ENCODE measurements around the gene ZNF592. TPM values are rescaled to one million over a fixed set of nuclear protein-coding genes. Genes with fewer than 3 reads are reported as not detected.

ZNF592 gene
- total RNA-seq, 2 donors from 2014 or later = 9.7 to 18.4 TPM

DNA sequence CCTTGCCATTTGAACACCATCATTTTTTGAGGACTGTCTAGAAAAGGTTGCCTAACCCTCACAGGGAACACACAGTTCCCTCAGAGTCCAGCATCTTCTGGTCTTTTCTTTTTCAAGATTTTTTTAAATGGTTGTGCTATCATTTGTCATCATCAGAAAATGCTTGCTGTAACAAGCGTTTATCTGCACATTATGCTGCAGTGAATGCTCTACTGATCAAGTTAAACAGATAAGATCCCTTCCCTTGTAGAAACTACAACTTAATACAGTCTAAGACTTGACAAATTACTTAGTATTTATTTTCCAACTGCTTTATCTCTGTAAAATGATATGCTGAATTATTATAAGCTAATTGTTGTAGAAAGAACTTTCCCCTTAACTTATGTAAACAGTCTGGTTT, 56.8 kb downstream of the ZNF592 start:
- Histone ChIP-seq H3K9me3 (no peaks in the 10 kb centered on the region), H3K27me3 (no peaks in the 10 kb centered on the region), H3K36me3 (peaks cover 41% of the 10 kb centered on the region), H3K4me3 (no peak overlapping the region), H3K27ac (no peak overlapping the region), H3K4me1 (peaks cover 0 to 4% of the 10 kb centered on the region in 2 donors)
- TF ChIP-seq, protein P1, sequence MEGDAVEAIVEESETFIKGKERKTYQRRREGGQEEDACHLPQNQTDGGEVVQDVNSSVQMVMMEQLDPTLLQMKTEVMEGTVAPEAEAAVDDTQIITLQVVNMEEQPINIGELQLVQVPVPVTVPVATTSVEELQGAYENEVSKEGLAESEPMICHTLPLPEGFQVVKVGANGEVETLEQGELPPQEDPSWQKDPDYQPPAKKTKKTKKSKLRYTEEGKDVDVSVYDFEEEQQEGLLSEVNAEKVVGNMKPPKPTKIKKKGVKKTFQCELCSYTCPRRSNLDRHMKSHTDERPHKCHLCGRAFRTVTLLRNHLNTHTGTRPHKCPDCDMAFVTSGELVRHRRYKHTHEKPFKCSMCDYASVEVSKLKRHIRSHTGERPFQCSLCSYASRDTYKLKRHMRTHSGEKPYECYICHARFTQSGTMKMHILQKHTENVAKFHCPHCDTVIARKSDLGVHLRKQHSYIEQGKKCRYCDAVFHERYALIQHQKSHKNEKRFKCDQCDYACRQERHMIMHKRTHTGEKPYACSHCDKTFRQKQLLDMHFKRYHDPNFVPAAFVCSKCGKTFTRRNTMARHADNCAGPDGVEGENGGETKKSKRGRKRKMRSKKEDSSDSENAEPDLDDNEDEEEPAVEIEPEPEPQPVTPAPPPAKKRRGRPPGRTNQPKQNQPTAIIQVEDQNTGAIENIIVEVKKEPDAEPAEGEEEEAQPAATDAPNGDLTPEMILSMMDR (IDR thresholded peaks at IDR 0.05) = no peak
- DNase-seq (ENCODE audit: low spot score) = no peak

DNA sequence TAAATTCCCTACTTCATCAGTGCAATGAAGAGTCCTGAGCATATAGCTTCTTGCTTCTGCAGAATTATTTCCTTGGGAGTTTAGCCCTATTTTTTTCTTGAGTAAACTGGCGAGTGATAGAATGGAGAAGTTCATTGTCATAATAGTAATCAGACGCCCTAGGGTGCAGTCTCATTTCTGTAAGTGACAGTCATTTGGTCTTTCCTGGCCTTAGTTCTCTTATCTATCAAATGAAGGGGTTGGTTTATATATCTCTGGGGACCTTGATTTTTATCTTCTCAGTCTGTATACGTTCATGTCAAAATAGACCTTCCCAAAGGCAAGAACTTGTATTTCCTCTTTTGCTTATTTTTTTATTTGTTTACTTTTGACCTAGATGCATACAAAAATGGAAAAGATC, 58.8 kb downstream of the ZNF592 start:
- TF ChIP-seq, protein P1 (IDR thresholded peaks at IDR 0.05) = no peak
- Histone ChIP-seq H3K9me3 (no peaks in the 10 kb centered on the region), H3K36me3 (peaks cover 21% of the 10 kb centered on the region), H3K27me3 (no peaks in the 10 kb centered on the region), H3K4me1 (peaks cover 0 to 4% of the 10 kb centered on the region in 2 donors), H3K27ac (no peak overlapping the region), H3K4me3 (no peak overlapping the region)
- no peak for DNase-seq (ENCODE audit: low spot score)

DNA sequence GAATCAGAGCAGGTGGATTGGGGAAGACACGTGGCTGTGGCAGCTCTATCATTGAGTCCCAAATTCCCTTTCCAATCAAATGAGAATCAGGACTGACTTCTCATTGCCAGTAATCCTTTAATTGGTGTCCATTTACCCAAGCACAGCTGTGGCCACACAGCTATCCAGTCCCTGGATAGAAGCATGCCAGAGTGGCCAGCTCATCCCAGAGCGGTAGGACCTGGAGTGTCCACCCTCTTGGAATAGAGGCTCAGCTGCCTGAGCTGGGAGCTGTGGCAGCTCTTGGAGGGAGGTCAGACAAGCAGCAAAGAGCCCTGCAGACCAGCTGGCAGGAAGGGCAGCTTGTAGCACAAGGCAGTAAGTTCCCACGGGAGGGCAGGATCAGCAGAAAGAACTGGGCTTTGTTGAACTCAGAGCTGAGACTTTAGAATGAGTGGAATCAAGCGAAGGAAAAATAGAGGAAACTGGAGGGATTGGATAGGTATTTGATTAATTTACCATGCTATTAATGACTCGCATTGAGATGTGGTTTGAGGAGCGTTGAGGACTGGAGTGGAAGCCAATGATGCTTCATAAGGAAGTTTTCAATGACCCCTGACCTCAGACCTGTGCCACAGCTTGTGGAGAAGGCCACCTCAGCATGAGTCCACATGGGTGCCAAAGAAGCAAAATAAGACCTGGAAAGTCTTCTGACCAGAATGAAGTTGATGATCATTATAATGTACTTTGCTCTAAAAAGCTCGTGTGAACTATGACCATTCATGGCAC, 61.9 kb downstream of the ZNF592 start:
- peak overlapping the region in 1 of 2 donors; percentile 36 for H3K27ac ChIP-seq
- H3K36me3 ChIP-seq = no peaks in the 10 kb centered on the region
- H3K9me3 ChIP-seq = no peaks in the 10 kb centered on the region
- peak; percentile 55 for DNase-seq (ENCODE audit: low spot score)
- peaks cover 0 to 4% of the 10 kb centered on the region in 2 donors for H3K4me1 ChIP-seq
- TF ChIP-seq, protein P1 (IDR thresholded peaks at IDR 0.05) = no peak
- H3K27me3 ChIP-seq = no peaks in the 10 kb centered on the region
- H3K4me3 ChIP-seq = no peak overlapping the region

DNA sequence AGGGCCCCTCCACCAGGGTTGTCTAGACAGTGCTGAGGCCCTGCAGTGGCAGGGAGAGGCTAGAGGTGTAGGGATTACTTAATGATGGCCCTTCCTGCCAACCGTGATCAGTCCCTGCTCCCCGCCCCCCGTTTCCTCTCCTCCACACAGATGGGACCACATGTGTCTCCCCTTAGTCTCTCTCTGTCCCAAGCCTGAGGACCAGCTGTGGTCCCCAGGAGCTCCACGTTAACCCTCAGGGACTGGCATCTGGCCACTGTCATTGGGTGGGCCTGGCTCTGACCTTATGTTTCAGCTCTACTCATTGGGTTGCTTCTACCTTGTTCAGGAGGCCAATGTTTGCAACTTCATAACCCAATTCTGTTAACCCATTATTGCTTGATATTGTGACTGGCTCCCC, 62.8 kb downstream of the ZNF592 start:
- Histone ChIP-seq H3K36me3 (no peaks in the 10 kb centered on the region), H3K4me3 (no peak overlapping the region), H3K9me3 (no peaks in the 10 kb centered on the region), H3K4me1 (peaks cover 0 to 4% of the 10 kb centered on the region in 2 donors), H3K27ac (no peak overlapping the region), H3K27me3 (no peaks in the 10 kb centered on the region)
- peak; percentile 34 for DNase-seq (ENCODE audit: low spot score)
- TF ChIP-seq, protein P1 (IDR thresholded peaks at IDR 0.05) = no peak

DNA sequence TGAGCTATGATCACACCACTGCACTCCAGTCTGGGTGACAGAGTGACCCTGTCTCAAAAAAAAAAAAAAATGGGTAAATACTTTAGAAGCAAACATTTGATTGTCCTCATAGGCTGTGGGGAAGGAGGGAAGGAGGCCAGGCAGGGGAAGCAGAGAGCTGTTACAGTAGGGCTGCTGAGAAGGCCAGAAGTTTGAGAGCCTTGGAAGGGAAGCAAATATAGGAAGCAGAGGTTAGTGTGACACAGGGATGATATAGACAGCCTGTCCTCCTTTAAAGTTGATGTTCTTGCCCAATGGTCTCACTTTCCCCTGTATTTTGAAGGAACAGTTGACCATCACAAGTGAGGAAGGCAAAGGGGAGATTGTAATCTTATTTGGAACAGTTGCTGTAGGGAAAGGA, 63.4 kb downstream of the ZNF592 start:
- Histone ChIP-seq H3K27me3 (no peaks in the 10 kb centered on the region), H3K9me3 (no peaks in the 10 kb centered on the region), H3K4me1 (peaks cover 0 to 7% of the 10 kb centered on the region in 2 donors), H3K36me3 (no peaks in the 10 kb centered on the region), H3K27ac (no peak overlapping the region), H3K4me3 (no peak overlapping the region)
- DNase-seq (ENCODE audit: low spot score) = peak; percentile 55
- TF ChIP-seq, protein P1 (IDR thresholded peaks at IDR 0.05) = no peak

DNA sequence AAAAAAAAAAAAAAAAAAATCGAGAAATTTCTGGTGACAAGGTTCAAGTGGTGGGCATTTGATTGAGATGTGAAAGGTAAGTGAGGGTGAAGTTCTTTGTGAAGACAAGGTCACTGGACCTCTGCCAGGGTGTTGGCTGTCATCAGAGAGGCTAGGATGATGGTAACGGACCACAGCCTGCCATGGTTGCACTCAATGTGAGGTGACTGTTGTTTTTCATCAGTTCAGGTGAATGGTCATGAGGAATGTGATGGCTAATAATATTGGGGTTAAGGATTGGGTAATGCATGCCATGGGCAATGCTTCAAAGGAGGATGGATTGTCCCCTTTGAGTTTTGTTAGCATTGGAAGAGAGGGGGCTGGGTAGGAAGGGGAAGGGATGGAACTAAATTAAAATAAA, 64.5 kb downstream of the ZNF592 start:
- Histone ChIP-seq H3K27ac (no peak overlapping the region), H3K9me3 (no peaks in the 10 kb centered on the region), H3K36me3 (no peaks in the 10 kb centered on the region), H3K4me1 (peaks cover 0 to 14% of the 10 kb centered on the region in 2 donors), H3K4me3 (no peak overlapping the region), H3K27me3 (no peaks in the 10 kb centered on the region)
- TF ChIP-seq, protein P1 (IDR thresholded peaks at IDR 0.05) = no peak
- no peak for DNase-seq (ENCODE audit: low spot score)
